HepG2 (cell line): ENCODE measurements around the gene FAM43A.

Experiments
- NCOA2 ChIP-seq: sonication (generic); formaldehyde crosslinking; IDR thresholded peaks from 2 replicates; pipeline ENCODE4 v1.8.0; 2022; ENCODE audit warnings: inconsistent platforms
- ZNF550 ChIP-seq: sonication (generic); formaldehyde crosslinking; IDR thresholded peaks from 2 replicates; pipeline ENCODE4 v1.4.0; 2020; ENCODE audit warnings: mild to moderate bottlenecking, missing genetic modification reagents, borderline replicate concordance

DNA sequence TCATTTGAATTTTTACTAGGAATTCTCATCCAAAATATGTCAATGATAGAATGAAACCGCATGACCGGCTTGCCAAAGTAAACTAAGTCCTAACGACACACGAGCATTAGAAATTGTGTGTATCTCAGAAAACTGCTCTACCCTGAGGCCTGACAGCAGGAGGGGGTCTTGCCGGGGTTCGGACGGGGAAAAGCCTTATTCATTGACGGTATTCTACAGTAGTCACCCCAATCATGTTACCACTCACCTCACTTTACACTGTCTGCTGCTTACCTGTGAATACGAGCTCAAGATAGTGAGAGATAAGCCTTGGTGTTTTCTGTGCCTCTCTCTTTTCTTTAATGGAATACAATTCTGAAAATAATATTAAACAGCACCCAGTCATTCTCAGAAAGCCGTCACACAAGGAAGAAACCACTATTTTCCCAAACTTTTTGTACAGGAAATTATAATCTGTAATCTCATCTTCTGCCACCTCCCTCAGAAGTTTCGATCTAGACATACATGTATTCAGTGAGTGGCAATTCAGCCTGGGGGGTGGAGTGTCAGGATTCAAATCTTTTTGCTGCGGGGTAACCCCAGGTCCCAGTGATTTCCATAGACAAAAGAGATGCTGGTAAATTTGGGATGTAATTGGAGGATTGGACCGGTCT lies 492 bp upstream of the FAM43A start:
- TF ChIP-seq NCOA2 (CRISPR knock-in tag): no peak
- no peak for TF ChIP-seq ZNF550 (CRISPR knock-in tag)
